Measurements from ENCODE around the gene SMARCA1. TPM values are rescaled to one million over a fixed set of nuclear protein-coding genes. Genes with fewer than 3 reads are reported as not detected.

SMARCA1 gene
- total and polyA plus RNA-seq, 2 of the 13 experiments (the other 11 are each of a cell fraction or from before 2014, with no cell fraction given), result 97.7 to 145 TPM

DNA sequence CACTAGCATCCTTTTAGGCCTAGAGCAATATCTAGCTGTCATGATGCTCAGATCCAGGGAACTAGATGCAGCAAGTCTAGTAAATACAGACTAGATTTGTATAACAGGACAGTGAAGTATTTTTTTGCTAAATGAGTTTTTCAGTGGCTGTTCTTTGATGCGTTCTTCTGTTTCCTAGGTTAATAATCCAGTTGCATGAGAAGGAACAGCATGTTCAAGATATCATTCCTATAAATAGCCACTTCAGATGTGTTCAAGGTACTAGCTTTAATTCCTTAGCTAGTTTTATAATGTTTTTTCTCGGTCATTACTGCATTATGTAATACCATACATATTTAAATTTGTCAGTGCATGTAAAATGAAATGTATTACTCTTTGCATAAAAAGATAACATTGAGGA, 21.5 kb upstream of the SMARCA1 start:
- in situ Hi-C loops (cut with HindIII; ENCODE audit: extremely low pct_ligation_motif_present, low pct_unique_long_range_greater_than_20kb), result no loop called here
- intact Hi-C loops (cut with micrococcal nuclease; ENCODE audit: unreplicated experiment), result loop anchor here (10.0 kb wide), 1 partner anchor 50 kb away; no protein-coding TSS in a partner anchor

More for the DNA sequence above, 21.5 kb upstream of the SMARCA1 start:
- ATAC-seq (no peak), FAIRE-seq (no peak), DNase-seq (ENCODE audit: low spot score) (no peak)
- ChIA-PET POLR2A (no interaction called here), CTCF (ENCODE audit: low intra/inter-chr PET ratio, low total read pairs) (no interaction called here)
- no peaks in the 10 kb centered on the region for H4K20me1 ChIP-seq (ENCODE audit: insufficient read depth, low read length)
- H3K27me3 ChIP-seq (ENCODE audit: control insufficient read depth in 1 of 2, insufficient read depth in 2 of 2, low read length in 2 of 2), result no peaks in the 10 kb centered on the region
- no peak overlapping the region for H2AFZ ChIP-seq (ENCODE audit: low read length)
- no peak overlapping the region for H3K4me3 ChIP-seq (replicated peaks in 1 of 3; ENCODE audit: insufficient read depth in 1 of 3, low read depth in 2 of 3, low read length in 3 of 3)
- WGBS (ENCODE audit: low lambda C conversion rate), result 90% methylated on average over 2 of the region's 2 CpGs
- H3K9me3 ChIP-seq (ENCODE audit: low read length), result no peaks in the 10 kb centered on the region
- H3K9ac ChIP-seq (ENCODE audit: insufficient read depth, low read depth, low read length), result no peak overlapping the region
- 0 out of 5 replicates have a peak, but pooled peaks cover 0 to 5% of the 10 kb centered on the region in 2 experiments for H3K36me3 ChIP-seq (replicated peaks in 1 of 2; ENCODE audit: control insufficient read depth in 1 of 2, insufficient read depth in 2 of 2, low read length in 2 of 2)
- H3K27ac ChIP-seq (ENCODE audit: extremely low read length, insufficient read depth, low read length), result no peak overlapping the region
- BruUV-seq (replicated peaks), result no TSS peak
- TF ChIP-seq FIP1L1 (IDR thresholded peaks at IDR 0.05; ENCODE audit: borderline replicate concordance, insufficient read depth, low read depth, low read length) (no peak), NR1H2 (CRISPR knock-in tag; IDR thresholded peaks at IDR 0.05; ENCODE audit: borderline replicate concordance, low read depth) (no peak), KLF9 (CRISPR knock-in tag; IDR thresholded peaks at IDR 0.05; ENCODE audit: low read depth) (no peak), ZBTB42 (CRISPR knock-in tag; IDR thresholded peaks at IDR 0.05) (no peak), NRL (CRISPR knock-in tag; IDR thresholded peaks at IDR 0.05; ENCODE audit: borderline replicate concordance) (no peak), ERF (CRISPR knock-in tag; IDR thresholded peaks at IDR 0.05) (no peak), NBN (conservative IDR thresholded peaks at IDR 0.05) (no peak), REPIN1 (CRISPR knock-in tag; IDR thresholded peaks at IDR 0.05; ENCODE audit: borderline replicate concordance, low read depth) (no peak), MTA1 (CRISPR knock-in tag; IDR thresholded peaks at IDR 0.05; ENCODE audit: borderline replicate concordance) (no peak), ATF4 (CRISPR knock-in tag; IDR thresholded peaks at IDR 0.05) (no peak), ZFY (CRISPR knock-in tag; IDR thresholded peaks at IDR 0.05) (no peak), GABPA (IDR thresholded peaks at IDR 0.05; ENCODE audit: low read depth, low read length) (no peak), GABPA (CRISPR knock-in tag; IDR thresholded peaks at IDR 0.05; ENCODE audit: low read depth) (no peak), GTF2F1 (IDR thresholded peaks at IDR 0.05; ENCODE audit: low read length) (no peak), ZNF567 (CRISPR knock-in tag; IDR thresholded peaks at IDR 0.05; ENCODE audit: borderline replicate concordance) (no peak)
- TF ChIP-seq, protein P1, sequence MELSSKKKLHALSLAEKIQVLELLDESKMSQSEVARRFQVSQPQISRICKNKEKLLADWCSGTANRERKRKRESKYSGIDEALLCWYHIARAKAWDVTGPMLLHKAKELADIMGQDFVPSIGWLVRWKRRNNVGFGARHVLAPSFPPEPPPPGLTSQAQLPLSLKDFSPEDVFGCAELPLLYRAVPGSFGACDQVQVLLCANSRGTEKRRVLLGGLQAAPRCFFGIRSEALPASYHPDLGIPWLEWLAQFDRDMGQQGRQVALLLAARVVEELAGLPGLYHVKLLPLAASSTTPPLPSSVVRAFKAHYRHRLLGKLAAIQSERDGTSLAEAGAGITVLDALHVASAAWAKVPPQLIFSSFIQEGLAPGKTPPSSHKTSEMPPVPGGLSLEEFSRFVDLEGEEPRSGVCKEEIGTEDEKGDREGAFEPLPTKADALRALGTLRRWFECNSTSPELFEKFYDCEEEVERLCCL (CRISPR knock-in tag; IDR thresholded peaks at IDR 0.05; ENCODE audit: borderline replicate concordance), result no peak
- TF ChIP-seq, protein P2, sequence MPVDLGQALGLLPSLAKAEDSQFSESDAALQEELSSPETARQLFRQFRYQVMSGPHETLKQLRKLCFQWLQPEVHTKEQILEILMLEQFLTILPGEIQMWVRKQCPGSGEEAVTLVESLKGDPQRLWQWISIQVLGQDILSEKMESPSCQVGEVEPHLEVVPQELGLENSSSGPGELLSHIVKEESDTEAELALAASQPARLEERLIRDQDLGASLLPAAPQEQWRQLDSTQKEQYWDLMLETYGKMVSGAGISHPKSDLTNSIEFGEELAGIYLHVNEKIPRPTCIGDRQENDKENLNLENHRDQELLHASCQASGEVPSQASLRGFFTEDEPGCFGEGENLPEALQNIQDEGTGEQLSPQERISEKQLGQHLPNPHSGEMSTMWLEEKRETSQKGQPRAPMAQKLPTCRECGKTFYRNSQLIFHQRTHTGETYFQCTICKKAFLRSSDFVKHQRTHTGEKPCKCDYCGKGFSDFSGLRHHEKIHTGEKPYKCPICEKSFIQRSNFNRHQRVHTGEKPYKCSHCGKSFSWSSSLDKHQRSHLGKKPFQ (CRISPR knock-in tag; IDR thresholded peaks at IDR 0.05; ENCODE audit: insufficient replicate concordance), result no peak
- TF ChIP-seq, protein P3, sequence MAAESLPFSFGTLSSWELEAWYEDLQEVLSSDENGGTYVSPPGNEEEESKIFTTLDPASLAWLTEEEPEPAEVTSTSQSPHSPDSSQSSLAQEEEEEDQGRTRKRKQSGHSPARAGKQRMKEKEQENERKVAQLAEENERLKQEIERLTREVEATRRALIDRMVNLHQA (CRISPR knock-in tag; IDR thresholded peaks at IDR 0.05), result no peak
- peaks cover 10% of the 10 kb centered on the region for H3K79me2 ChIP-seq (ENCODE audit: insufficient read depth, low read length)
- peaks cover 19% of the 10 kb centered on the region for H3K4me1 ChIP-seq (ENCODE audit: insufficient read depth, low read length)
- H3K4me2 ChIP-seq (ENCODE audit: low read depth, low read length), result no peak overlapping the region
